ENCODE results near the gene DNAH11.
"Not testable (repeated sequence)": the region's sequence is repeated elsewhere in the genome, so short reads cannot be mapped to it uniquely, and the experiment has no call there.

The DNAH11 gene

GRCh38 chr7:21675255-21675654, 132.4 kb downstream of the DNAH11 start:
- no peaks in the 10 kb centered on the region for H3K27me3 ChIP-seq (ENCODE audit: insufficient read depth, poor library complexity, severe bottlenecking)
- no peak for DNase-seq (ENCODE audit: low read depth in 1 of 2, low spot score in 1 of 2)
- TF ChIP-seq CTCF (IDR thresholded peaks at IDR 0.05; ENCODE audit: insufficient read depth, low read length) (no peak), REST (IDR thresholded peaks at IDR 0.05; ENCODE audit: insufficient replicate concordance, low read depth) (no peak), POLR2AphosphoS5 (IDR thresholded peaks at IDR 0.05; ENCODE audit: low read depth) (no peak), SPI1 (IDR thresholded peaks at IDR 0.05; ENCODE audit: borderline replicate concordance, low read depth) (no peak), GABPA (IDR thresholded peaks at IDR 0.05; ENCODE audit: low read depth) (no peak)

GRCh38 chr7:21690705-21691104, 147.9 kb downstream of the DNAH11 start:
- H3K4me3 ChIP-seq (replicated peaks; ENCODE audit: insufficient read depth, low read length) = no peak overlapping the region
- no peaks in the 10 kb centered on the region for H3K27me3 ChIP-seq (ENCODE audit: insufficient read depth, poor library complexity, severe bottlenecking)
- TF ChIP-seq SPI1 (IDR thresholded peaks at IDR 0.05; ENCODE audit: borderline replicate concordance, low read depth) (no peak), GABPA (IDR thresholded peaks at IDR 0.05; ENCODE audit: low read depth) (no peak), REST (IDR thresholded peaks at IDR 0.05; ENCODE audit: insufficient replicate concordance, low read depth) (no peak), POLR2AphosphoS5 (IDR thresholded peaks at IDR 0.05; ENCODE audit: low read depth) (no peak), CTCF (IDR thresholded peaks at IDR 0.05; ENCODE audit: insufficient read depth, low read length) (no peak)
- no peak overlapping the region for H3K27ac ChIP-seq (replicated peaks)
- DNase-seq (ENCODE audit: low read depth in 1 of 2, low spot score in 1 of 2) = no peak

More at GRCh38 chr7:21675255-21675654, 132.4 kb downstream of the DNAH11 start:
- no peak overlapping the region for H3K4me3 ChIP-seq (replicated peaks; ENCODE audit: insufficient read depth, low read length)
- no peak overlapping the region for H3K27ac ChIP-seq (replicated peaks)

GRCh38 chr7:21691146-21691545, 148.3 kb downstream of the DNAH11 start:
- not testable (repeated sequence) for DNase-seq (ENCODE audit: low read depth in 1 of 2, low spot score in 1 of 2); H3K27ac ChIP-seq (replicated peaks); H3K27me3 ChIP-seq (ENCODE audit: insufficient read depth, poor library complexity, severe bottlenecking); H3K4me3 ChIP-seq (replicated peaks; ENCODE audit: insufficient read depth, low read length)

GRCh38 chr7:21700587-21700986, 157.7 kb downstream of the DNAH11 start:
- DNase-seq (ENCODE audit: low read depth in 1 of 2, low spot score in 1 of 2); H3K27ac ChIP-seq (replicated peaks); H3K4me3 ChIP-seq (replicated peaks; ENCODE audit: insufficient read depth, low read length); H3K27me3 ChIP-seq (ENCODE audit: insufficient read depth, poor library complexity, severe bottlenecking): not testable (repeated sequence)

GRCh38 chr7:21702303-21702702, 159.5 kb downstream of the DNAH11 start:
- Histone ChIP-seq H3K4me3 (replicated peaks; ENCODE audit: insufficient read depth, low read length) (no peak overlapping the region), H3K27ac (replicated peaks) (no peak overlapping the region), H3K27me3 (ENCODE audit: insufficient read depth, poor library complexity, severe bottlenecking) (no peaks in the 10 kb centered on the region)
- TF ChIP-seq SPI1 (IDR thresholded peaks at IDR 0.05; ENCODE audit: borderline replicate concordance, low read depth) (no peak), GABPA (IDR thresholded peaks at IDR 0.05; ENCODE audit: low read depth) (no peak), POLR2AphosphoS5 (IDR thresholded peaks at IDR 0.05; ENCODE audit: low read depth) (no peak), REST (IDR thresholded peaks at IDR 0.05; ENCODE audit: insufficient replicate concordance, low read depth) (no peak), CTCF (IDR thresholded peaks at IDR 0.05; ENCODE audit: insufficient read depth, low read length) (no peak)
- no peak for DNase-seq (ENCODE audit: low read depth in 1 of 2, low spot score in 1 of 2)
